HG03045 (cell line): ENCODE data around the gene FCHSD2.
"Not testable (repeated sequence)": the region's sequence is repeated elsewhere in the genome, so short reads cannot be mapped to it uniquely, and the experiment has no call there.

ENCODE experiments used
- ATAC-seq: cut with Tn5 transposase; IDR thresholded peaks from one replicate; pipeline ENCODE4 v1.9.1; 2021; ENCODE audit warnings: mild to moderate bottlenecking, moderate library complexity; ENCODE audit not compliant: unreplicated experiment

Gene FCHSD2

DNA sequence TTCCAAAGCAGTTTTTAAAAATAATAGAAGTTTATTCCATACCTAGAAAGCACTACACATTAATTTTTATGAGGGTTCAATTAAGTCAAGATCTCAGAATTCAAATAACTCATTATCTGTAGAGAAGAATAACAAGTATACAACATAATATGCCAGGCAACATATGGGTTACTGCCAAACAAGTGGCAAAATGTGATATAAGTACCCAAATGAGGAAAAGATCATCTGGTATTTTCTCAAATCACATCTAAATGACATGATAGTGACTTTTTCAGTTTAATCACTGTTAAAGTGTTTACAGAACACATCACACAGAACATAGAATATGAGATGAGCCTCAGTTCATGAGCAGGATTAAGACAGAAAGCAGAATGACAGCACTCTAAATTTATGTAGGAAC is 123.3 kb downstream of the FCHSD2 start:
- ATAC-seq: no peak

DNA sequence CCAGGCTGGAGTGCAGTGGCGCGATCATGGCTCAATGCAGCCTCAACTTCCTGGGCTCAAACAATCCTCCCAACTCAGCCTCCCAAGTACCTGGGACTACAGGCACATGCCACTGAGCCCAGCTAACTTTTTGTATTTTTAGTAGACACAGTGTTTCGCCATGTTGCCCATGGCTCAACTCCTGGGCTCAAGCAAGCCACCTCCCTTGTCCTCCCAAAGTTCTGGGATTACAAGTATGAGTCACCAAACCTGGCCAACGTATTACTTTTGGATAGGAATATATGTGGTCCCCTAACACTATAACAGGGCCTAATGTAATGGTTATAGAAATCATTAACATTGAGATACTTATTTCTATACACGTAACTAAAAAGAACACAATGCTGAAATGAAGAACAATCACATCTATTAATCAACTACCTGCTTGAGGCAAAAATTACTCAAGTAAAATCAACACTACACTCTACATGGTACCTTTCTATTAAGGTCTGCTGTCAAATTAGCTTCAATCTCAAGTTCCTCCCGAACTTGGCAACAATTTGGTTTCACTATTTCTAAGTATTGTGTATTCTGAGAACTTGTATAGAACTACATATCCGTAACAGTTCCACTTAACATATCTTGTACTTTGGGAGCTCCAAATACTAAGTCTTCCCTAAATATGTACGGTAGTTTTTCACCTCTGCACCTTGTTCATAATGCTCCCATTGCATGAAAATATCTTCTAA is 124.9 kb downstream of the FCHSD2 start:
- no peak for ATAC-seq

DNA sequence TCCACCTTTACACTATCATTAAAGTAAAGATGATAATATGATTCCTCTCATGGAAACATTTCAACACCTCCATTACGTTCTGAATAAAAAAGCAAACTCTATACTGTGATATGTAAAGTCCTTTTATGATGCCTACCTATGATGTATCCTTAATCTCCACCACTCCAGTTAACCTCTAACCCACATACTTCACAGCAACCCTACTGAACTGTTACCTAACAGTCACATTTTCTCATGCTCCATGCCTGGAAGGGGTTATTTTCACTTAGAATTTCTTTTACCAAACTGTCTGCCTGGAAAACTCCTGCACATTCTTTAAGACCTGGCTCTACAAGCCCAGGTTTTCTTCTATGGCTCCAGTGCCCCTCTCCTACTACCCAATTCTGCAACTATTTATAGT is 129.1 kb downstream of the FCHSD2 start:
- no peak for ATAC-seq

DNA sequence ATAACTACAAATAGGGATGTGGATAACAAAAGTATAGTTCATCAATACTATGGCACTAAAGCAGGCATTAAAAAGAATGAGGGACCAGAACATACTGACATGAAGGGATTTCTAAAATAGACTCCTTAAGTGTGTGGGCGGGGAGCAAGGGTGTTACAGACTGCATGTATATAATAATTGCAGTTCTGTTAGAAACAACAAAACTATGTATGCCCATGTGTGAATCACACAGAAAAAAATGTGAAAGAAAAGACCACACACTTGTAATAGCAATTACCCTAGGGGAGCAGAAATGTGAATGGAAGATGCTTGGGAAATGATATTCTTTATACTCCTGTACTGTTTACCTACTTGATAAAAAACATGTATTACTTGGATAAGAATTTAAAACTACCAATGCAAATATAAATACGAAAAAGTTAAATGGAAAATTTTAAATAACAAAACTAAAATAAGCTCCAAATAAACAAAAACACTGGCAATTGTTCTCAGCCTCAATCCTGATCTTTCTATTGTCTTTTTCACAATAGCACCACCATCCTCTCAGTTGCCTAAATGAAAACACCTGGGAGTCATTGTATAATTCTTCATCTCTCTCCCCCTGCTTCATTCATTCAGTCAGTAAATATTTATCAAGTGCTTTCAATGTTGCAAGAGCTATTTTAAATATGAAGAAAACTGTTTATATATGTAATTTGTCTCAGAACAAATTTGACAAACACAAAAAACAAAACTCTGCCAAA is 129.8 kb downstream of the FCHSD2 start:
- no peak for ATAC-seq

DNA sequence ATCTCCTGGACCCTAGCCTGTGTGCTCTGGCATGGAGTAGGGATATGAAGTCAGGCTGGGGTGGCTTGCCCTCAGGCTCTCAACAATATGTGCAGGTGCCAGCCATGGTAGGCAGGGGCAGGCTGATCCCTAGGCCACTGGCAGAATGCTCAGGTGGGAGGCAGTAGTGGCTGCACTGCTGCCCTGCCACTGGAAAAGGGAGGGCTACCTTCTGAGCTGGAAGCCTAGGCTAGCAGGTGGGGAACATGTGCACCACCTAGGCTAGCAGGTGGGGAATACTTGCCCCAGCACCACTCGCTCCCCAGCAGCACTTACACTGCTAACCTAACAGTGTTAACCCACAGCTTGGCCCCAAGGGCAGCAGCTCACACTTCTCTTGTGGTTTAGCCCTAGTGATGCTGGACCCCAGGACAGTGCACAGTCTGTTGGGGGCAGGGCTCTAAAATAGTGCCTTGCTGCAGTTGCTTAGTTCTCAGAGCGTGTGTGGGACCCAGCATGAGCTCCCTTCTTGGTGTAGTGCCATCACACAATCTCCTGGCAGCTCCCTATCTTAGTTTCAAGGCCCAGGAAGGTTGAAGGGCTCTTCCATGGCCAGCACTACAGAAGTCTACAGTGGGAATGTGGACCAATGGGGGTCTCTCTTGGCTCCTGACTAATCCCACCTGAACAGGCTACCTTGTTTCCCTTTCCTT is 130.8 kb downstream of the FCHSD2 start:
- no peak for ATAC-seq

DNA sequence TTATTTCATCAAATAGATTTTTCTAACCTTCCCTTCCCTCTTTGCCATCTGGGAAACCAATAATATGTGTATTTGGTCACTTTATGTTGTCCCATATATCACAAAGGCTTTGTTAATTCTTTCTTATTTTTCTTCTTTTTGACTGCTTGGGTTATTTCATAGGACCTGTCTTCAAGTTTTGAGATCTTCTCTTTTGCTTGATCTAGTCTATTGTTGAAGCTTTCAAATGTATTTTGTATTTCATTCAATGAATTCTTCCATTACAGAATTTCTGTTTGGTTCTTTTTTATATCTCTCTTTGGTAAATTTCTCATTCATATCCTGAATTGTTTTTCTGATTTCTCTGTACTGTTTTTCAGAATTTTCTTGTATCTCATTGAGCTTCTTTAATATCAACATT is 132.1 kb downstream of the FCHSD2 start:
- no peak for ATAC-seq

DNA sequence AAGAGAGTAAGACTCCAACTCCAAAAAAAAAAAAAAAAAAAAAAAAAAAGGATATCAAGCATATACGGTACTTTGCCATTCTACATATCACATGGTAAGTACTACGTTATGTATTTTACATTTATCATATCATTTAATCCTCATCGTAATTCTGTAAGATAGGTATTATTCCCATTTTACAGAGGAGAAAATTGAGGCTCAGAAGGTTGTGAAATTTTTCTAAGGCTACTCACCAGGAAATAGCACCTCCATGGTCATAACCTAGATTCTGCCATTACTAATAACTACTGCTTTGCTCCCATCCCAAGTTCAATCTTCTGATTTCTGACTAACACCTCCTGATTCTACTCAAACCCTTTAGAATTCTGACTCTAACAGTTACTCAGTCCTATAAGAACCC is 138.0 kb downstream of the FCHSD2 start:
- ATAC-seq: no peak

DNA sequence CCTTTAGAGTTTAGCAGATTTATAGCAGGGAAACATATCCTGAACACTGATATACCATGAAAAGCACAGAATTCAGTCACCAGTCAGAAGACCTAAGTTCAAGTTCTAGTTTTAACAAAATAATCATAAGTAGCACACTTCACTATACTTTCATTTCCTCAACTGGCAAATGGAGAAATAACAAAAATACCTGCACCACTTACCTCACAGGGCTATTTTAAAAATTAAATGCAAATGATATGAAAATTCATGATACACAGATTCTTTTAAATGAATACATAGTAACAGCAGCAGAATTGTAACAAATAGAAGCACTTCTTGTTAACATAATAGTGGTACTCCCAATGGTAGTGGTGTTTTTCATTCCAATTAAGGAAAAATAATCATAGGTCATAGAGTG is 139.0 kb downstream of the FCHSD2 start:
- no peak for ATAC-seq

DNA sequence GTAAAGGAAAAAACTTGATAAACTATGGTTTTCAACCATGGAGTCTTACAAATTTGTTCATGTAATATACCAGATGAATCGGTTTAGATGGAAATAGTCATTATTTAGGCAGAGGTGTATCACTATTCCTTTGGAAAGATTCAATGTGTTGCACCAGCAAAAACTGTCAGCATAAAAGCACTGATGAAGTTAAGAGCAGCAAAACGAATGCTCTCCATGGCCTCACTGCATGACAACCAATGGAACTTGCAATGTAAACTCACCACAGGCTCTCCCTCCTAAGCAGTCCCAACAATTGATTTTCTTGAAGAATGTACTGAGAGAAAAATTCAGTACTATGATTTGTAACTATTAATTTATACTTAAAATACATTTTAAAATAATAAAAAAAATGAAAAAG is 139.9 kb downstream of the FCHSD2 start:
- no peak for ATAC-seq

DNA sequence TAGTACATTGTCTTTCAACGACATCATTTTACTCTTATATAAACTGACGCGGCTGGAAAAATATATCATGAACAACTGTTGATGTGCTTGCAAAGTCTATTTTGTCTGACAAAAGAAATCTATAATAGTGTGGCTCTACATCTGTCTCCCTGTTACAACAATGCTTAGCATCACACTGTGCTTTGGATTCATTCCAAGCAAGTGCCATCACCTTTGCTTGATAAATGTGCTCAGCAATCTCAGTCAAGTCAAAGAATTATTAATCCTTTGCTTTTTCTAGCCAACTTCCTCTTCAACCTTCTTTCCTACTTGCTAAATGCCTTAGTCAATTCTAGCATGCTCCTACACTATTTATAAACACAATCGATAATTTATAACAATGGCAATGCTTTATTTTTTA is 140.5 kb downstream of the FCHSD2 start:
- ATAC-seq: no peak

DNA sequence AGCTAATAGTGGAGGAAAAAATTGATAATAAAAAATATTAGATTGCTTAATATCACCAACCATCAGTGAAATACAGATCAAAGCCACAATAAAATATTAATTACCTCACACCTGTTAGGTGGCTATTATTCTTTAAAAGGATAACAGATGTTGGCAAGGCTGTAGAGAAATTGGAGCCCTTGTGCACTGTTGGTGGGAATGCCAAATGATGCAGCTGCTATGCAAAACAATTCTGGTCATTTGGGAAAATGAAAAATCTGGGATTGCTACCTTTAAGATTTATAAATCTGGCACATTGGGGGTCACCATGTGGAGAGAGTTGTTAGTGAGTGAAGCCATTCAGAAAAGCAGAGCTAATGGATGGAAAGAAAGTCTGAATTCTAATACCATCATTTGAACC is 143.4 kb downstream of the FCHSD2 start:
- ATAC-seq: no peak

DNA sequence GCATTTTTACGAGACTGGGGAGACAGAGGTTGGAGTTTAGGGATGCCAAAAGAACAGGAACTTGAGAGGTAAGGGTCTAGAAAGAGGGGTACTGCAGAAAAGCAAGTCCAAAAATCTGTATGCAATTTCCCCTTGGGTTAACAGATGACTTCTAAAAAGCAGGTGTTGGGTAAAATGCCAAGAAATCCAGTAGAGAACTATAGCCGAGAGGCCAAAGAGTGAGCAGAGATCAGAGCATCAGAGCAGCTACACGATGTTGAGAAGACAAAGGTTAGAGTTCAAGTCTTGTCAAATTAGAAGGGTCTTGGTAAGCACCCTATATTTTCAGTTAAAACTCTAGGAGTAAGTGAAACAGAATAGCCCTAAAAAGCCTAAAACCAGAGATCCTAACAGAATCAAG is 145.2 kb downstream of the FCHSD2 start:
- no peak for ATAC-seq

DNA sequence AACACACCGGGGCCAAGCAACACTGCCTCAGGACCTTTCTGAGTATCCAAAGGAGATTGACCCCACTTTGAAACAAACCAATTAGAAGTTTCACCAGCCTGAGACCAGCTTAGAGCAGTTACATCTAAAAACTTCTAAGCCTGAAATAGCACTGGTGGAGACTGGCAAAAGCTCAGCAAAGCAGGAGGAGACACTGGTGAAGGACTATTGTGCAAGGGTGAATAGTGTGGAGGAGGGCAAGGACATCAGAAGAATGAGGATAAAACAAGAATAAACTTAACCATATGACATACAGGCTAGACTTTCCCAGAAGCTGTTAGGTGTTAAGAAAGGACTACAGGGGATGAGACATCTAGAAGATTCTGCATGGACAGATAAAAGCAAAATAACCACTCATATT is 152.4 kb downstream of the FCHSD2 start:
- ATAC-seq: no peak

DNA sequence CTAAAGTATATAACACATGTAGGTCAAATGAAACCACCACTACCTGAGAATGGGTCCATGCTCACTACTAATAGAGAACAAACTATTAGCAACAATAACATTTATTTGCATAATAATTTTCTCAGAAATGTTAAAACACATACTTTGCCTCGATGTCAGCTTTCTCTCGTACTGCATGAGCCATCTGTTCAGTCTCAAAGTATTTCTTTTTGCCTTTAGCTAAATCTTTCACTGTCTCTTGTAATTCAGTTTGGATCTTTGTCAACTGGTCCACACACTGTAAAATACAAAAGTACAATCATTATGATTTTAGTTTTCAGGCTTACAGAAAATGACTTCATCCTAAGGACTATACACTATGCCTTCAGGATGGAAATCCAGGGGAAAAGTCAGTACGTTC is 153.3 kb downstream of the FCHSD2 start:
- no peak for ATAC-seq

DNA sequence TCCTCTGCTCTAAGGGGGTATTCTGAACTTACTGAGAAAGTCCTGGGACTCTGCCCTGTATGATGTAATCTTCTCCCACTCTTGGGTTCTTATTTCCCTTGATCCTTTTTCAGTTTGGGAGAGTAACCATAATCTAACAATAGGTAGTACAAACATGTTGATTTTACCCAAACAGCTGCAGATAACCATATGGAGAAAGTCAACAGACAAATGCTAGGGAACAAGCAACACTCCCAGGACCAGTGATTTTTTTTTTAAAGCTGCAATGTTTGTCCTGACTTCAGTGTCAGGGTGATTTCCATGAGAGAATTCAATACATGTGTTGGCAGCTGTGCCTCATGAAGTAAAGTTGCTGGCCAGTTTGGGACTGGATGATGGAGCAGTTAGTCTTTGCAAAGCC is 156.5 kb downstream of the FCHSD2 start:
- no peak for ATAC-seq

DNA sequence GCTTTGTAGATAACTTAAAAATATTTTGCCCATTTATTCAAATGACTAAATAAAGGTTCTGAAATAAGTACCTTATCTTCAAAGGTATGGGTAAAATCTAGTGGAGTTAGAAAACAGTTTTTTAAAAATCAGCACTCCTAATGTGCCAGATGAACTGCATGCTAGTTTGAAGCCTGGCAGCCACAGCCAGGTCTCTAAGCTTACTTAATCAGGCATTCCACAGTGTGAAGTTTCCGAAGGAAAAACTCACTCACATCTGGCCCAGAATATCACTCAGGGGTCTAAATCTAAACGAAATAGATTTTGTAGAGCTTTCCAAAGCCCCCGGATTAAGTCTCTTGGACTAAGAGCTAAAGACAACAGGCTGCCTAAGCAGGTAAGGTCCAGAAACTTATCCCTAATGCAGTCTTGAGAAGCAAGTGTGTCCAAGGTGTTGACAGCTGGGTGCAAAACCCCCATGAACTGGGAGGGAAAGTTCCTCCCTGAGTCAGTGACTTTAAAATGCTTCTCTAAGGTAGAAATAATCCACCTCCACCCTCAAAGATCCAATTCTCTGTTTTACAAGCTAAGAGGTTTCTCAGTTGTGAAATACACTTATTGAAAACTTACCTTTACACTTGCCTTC is 157.6 kb downstream of the FCHSD2 start:
- no peak for ATAC-seq

DNA sequence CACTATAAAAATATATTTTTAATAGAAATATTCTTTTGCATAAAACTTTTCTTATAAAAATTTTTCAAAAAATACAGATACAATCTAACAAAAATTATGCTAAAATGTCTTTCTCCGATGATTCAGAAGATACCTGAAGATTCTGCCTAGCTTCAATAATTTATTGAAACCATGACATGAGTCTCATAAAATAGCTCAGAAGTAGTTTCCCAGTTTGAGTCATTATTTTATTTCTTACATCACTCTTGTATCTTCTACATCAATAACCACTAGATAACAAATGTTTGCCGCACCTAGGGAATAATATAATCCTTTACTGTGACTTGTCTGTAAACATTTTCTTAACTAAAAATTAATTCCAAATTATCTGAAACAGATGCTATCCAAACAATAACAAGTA is 158.6 kb downstream of the FCHSD2 start:
- ATAC-seq: no peak

DNA sequence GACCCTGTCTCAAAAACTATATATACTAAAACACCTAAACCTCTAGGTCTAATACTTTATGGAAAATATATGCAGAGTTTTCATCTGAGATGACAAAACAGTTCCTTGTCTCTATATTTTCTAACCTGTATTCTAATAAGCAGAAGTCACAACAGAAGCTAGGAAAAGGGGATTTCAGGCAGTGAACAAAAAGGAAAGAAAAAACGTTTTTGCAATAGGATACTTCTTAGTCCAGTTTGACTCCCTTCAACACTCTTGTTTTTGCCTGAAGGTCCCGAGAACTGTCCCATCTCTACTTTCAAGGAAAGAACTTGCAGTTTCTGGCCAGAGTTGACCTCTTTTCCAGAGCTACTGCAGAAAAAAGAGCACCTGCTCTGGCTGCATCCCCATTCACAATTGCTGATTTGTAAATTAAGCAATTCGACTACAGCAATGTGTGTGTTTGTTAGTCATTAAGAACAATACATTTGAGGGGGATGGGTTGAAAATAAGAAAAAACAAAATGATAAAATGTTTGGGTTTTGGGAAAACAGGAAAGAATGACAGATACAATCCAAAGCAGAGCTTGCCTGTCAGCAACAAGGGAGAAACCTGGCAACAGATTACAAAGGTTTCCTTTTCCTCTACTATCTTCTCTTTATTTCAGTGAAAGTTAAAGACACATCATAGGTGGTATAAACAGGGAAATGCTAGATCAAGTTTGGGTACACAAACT is 160.0 kb downstream of the FCHSD2 start:
- no peak for ATAC-seq

DNA sequence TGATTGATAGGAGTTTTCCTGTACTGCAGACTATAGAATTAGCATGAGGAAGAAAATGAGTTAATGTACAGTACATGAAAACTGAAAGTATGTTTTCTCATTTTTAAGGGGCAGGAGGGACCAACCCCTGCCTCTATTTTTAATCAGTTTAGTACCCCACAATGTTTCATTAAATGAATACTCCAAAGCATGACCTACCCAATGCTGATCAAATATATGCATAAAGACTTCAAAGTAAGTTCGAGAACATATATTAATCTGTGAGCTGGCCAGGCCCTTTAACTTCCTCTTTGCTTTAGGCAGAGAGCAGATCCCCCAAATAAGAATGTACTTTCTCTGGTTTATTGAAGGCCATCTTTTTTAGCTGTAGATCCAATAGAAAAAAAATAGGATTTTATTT is 161.0 kb downstream of the FCHSD2 start:
- ATAC-seq: no peak

DNA sequence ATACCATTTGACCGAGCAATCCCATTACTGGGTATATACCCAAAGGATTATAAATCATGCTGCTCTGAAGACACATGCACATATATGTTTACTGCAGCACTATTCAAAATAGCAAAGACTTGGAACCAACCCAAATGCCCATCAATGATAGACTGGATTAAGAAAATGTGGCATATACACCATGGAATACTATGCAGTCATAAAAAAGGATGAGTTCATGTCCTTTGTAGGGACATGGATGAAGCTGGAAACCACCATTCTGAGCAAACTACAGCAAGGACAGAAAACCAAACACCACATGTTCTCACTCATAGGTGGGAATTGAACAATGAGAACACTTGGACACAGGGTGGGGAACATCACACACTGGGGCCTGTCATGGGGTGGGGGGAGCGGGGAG is 164.3 kb downstream of the FCHSD2 start:
- not testable (repeated sequence) for ATAC-seq

DNA sequence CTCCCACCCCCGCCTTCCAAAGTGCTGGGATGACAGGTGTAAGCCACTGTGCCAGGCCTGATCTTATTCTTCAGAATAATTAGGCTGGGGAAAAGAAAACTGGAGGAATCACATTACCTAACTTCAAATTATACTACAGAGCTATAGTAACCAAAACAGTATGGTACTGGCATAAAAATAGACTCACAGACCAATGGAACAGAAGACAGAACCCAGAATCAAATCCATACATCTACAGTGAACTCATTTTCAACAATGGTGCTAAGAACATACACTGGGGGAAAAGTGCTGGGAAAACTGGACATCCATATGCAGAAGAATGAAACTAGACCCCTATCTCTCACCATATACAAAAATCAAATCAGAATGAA is 165.6 kb downstream of the FCHSD2 start:
- not testable (repeated sequence) for ATAC-seq
